ENCODE data around the gene OR8I2. TPM values are rescaled to one million over a fixed set of nuclear protein-coding genes. Genes with fewer than 3 reads are reported as not detected.
"Not testable (repeated sequence)": the region's sequence is repeated elsewhere in the genome, so short reads cannot be mapped to it uniquely, and the experiment has no call there.

OR8I2 gene
- not detected for total RNA-seq

GRCh38 chr11:56093008-56093407 lies at the start of gene OR8I2:
Gene OR8I2, plus strand, starts transcription at chr11:56093308. Its CDS starts 0 bp downstream, at chr11:56093308.
- H3K27ac ChIP-seq = no peak within 1 kb of the TSS
- no peaks in the 10 kb centered on the region for H3K36me3 ChIP-seq
- H3K9me3 ChIP-seq = no peaks in the 10 kb centered on the region
- TF ChIP-seq EP300 (IDR thresholded peaks at IDR 0.05) (no peak), POLR2A (IDR thresholded peaks at IDR 0.05) (no peak), CTCF (IDR thresholded peaks at IDR 0.05) (no peak)
- H3K4me3 ChIP-seq = no peak within 1 kb of the TSS
- no peaks in the 10 kb centered on the region for H3K27me3 ChIP-seq
- no peaks in the 10 kb centered on the region for H3K4me1 ChIP-seq
- DNase-seq (ENCODE audit: low spot score in 2 of 2) = no peak
- 63 to 78% methylated on average over 3 of the region's 3 CpGs for WGBS, 2 donors

GRCh38 chr11:56045538-56045937 lies 47.6 kb upstream of the OR8I2 start:
- DNase-seq (ENCODE audit: low spot score in 2 of 2) = no peak
- Histone ChIP-seq H3K4me3 (no peak overlapping the region), H3K4me1 (no peaks in the 10 kb centered on the region), H3K36me3 (no peaks in the 10 kb centered on the region), H3K9me3 (peaks cover 0 to 6% (median 0%) of the 10 kb centered on the region in 4 donors), H3K27me3 (no peaks in the 10 kb centered on the region), H3K27ac (no peak overlapping the region)
- WGBS, 2 donors = 75 to 77% methylated on average over 1 of the region's 1 CpG
- TF ChIP-seq CTCF (IDR thresholded peaks at IDR 0.05) = no peak
- no peak for TF ChIP-seq EP300 (IDR thresholded peaks at IDR 0.05)
- TF ChIP-seq POLR2A (IDR thresholded peaks at IDR 0.05) = no peak

GRCh38 chr11:56048480-56048879 lies 44.6 kb upstream of the OR8I2 start:
- H3K27ac ChIP-seq = no peak overlapping the region
- no peaks in the 10 kb centered on the region for H3K27me3 ChIP-seq
- TF ChIP-seq EP300 (IDR thresholded peaks at IDR 0.05) (no peak), CTCF (IDR thresholded peaks at IDR 0.05) (no peak), POLR2A (IDR thresholded peaks at IDR 0.05) (no peak)
- H3K4me1 ChIP-seq = no peaks in the 10 kb centered on the region
- WGBS, 2 donors = 59 to 68% methylated on average over 4 of the region's 4 CpGs
- H3K36me3 ChIP-seq = no peaks in the 10 kb centered on the region
- H3K4me3 ChIP-seq = no peak overlapping the region
- DNase-seq (ENCODE audit: low spot score in 2 of 2) = no peak
- H3K9me3 ChIP-seq = no peaks in the 10 kb centered on the region

- Histone ChIP-seq H3K4me3 (no peak overlapping the region), H3K27ac (no peak overlapping the region), H3K36me3 (no peaks in the 10 kb centered on the region), H3K4me1 (no peaks in the 10 kb centered on the region), H3K27me3 (no peaks in the 10 kb centered on the region), H3K9me3 (no peaks in the 10 kb centered on the region)
- DNase-seq (ENCODE audit: low spot score in 2 of 2) = no peak
- TF ChIP-seq EP300 (IDR thresholded peaks at IDR 0.05) = no peak
- no peak for TF ChIP-seq POLR2A (IDR thresholded peaks at IDR 0.05)
- WGBS, 2 donors = 46 to 49% methylated on average over 2 of the region's 2 CpGs
These were observed 43.6 kb upstream of the OR8I2 start for GRCh38 chr11:56049487-56049886.

GRCh38 chr11:56056366-56056765 lies 36.7 kb upstream of the OR8I2 start:
- not testable (repeated sequence) for DNase-seq (ENCODE audit: low spot score in 2 of 2); H3K36me3 ChIP-seq; H3K9me3 ChIP-seq; H3K27me3 ChIP-seq; H3K4me3 ChIP-seq; H3K27ac ChIP-seq; H3K4me1 ChIP-seq
- 39 to 55% methylated on average over 4 of the region's 4 CpGs for WGBS, 2 donors

- DNase-seq (ENCODE audit: low spot score in 2 of 2); H3K4me1 ChIP-seq; H3K36me3 ChIP-seq; H3K27me3 ChIP-seq; H3K4me3 ChIP-seq; H3K9me3 ChIP-seq; H3K27ac ChIP-seq: not testable (repeated sequence)
- 15 to 25% methylated on average over 7 of the region's 7 CpGs for WGBS, 2 donors
These were observed 35.4 kb upstream of the OR8I2 start for GRCh38 chr11:56057661-56058237.

GRCh38 chr11:56058260-56058780 lies 34.8 kb upstream of the OR8I2 start:
- not testable (repeated sequence) for DNase-seq (ENCODE audit: low spot score in 2 of 2); H3K4me1 ChIP-seq; H3K4me3 ChIP-seq; H3K9me3 ChIP-seq; H3K27ac ChIP-seq; H3K27me3 ChIP-seq; H3K36me3 ChIP-seq
- WGBS, 2 donors = 69 to 78% methylated on average over 7 of the region's 7 CpGs

All from tibial nerve (tissue), 4 donors.